Activated T-helper 1 cell treated with Interleukin-2 at 50 U/mL for 16 hours (primary cell): ENCODE data around the gene COL5A1.

Source experiments
- DNase-seq: peaks from one replicate; pipeline ENCODE4 v3.0.0-alpha.2; 2020; ENCODE audit warnings: low read depth

COL5A1 gene

GRCh38 chr9:134770972-134771971 is 129.7 kb downstream of the COL5A1 start:
- DNase-seq, result no peak

- no peak for DNase-seq
Measured at GRCh38 chr9:134772331-134772730, 130.7 kb downstream of the COL5A1 start.

- DNase-seq, result no peak
Measured at GRCh38 chr9:134773842-134774241, 132.2 kb downstream of the COL5A1 start.

- no peak for DNase-seq
Measured at GRCh38 chr9:134774410-134774809, 132.8 kb downstream of the COL5A1 start.

GRCh38 chr9:134775081-134775951 is 133.7 kb downstream of the COL5A1 start:
- no peak for DNase-seq

GRCh38 chr9:134776080-134776796 is 134.6 kb downstream of the COL5A1 start:
- DNase-seq, result no peak

- no peak for DNase-seq
Measured at GRCh38 chr9:134777153-134777552, 135.6 kb downstream of the COL5A1 start.

- DNase-seq, result no peak
Measured at GRCh38 chr9:134778156-134778555, 136.6 kb downstream of the COL5A1 start.

- DNase-seq, result no peak
Measured at GRCh38 chr9:134778841-134779411, 137.3 kb downstream of the COL5A1 start.

- no peak for DNase-seq
Measured at GRCh38 chr9:134779640-134780039, 138.0 kb downstream of the COL5A1 start.

GRCh38 chr9:134781591-134782302 is 140.1 kb downstream of the COL5A1 start:
- DNase-seq, result no peak

GRCh38 chr9:134782921-134783698 is 141.5 kb downstream of the COL5A1 start:
- no peak for DNase-seq

- DNase-seq, result no peak
Measured at GRCh38 chr9:134783699-134784039, 142.1 kb downstream of the COL5A1 start.

- no peak for DNase-seq
Measured at GRCh38 chr9:134784577-134785305, 143.1 kb downstream of the COL5A1 start.

GRCh38 chr9:134785325-134786108 is 143.9 kb downstream of the COL5A1 start:
- no peak for DNase-seq

- DNase-seq, result no peak
Measured at GRCh38 chr9:134787601-134788531, 146.3 kb downstream of the COL5A1 start.

- DNase-seq, result no peak
Measured at GRCh38 chr9:134789168-134789567, 147.6 kb downstream of the COL5A1 start.

- DNase-seq, result no peak
Measured at GRCh38 chr9:134791009-134791408, 149.4 kb downstream of the COL5A1 start.
